Stimulated activated CD4-positive, alpha-beta T cell treated with anti-CD3 and anti-CD28 coated beads, Interleukin-2, amount 100 ng/mL, for 4 hours (primary cell): ENCODE data around the gene SERPING1.

ENCODE experiments used
- DNase-seq: peaks from one replicate; pipeline ENCODE4 v3.0.0-alpha.2; 2020; ENCODE audit warnings: low read depth

The SERPING1 gene

GRCh38 chr11:57597916-57598830, 688 bp downstream of the SERPING1 start:
- DNase-seq, result no peak

DNA sequence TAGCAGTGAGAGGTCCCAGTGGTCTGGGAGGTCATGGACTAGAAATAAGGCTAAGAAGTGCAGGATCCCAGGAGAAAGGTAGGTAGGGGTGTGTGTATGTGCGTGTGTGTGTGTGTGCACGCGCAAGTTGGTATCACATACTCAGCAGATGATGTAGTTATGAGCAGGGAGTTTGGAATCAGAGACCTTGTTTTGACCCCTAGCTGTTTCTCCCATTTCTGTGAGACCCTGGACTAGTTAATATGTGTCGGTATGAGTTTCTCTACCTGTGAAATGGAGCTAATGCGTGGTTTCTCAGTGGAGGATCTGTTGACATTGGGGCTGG, 1.3 kb downstream of the SERPING1 start:
- no peak for DNase-seq

GRCh38 chr11:57599381-57599780, 1.9 kb downstream of the SERPING1 start:
- DNase-seq, result no peak

DNA sequence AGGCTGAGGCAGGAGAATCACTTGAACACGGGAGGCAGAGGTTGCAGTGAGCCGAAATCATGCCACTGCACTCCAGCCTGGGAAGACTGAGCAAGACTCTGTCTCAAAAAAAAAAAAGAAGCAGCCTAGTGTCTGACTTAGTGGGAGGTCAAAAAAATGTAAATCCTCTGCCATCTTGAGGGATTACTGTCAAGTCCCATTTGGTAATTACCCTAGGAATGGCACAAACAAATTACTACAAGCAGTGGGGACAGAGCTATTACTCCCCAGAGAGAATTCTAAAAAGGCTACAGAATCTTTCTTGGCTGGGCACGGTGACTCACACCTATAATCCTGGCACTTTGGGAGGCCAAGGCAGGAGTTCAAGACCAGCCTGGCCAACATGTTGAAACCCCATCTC, 3.8 kb downstream of the SERPING1 start:
- no peak for DNase-seq

DNA sequence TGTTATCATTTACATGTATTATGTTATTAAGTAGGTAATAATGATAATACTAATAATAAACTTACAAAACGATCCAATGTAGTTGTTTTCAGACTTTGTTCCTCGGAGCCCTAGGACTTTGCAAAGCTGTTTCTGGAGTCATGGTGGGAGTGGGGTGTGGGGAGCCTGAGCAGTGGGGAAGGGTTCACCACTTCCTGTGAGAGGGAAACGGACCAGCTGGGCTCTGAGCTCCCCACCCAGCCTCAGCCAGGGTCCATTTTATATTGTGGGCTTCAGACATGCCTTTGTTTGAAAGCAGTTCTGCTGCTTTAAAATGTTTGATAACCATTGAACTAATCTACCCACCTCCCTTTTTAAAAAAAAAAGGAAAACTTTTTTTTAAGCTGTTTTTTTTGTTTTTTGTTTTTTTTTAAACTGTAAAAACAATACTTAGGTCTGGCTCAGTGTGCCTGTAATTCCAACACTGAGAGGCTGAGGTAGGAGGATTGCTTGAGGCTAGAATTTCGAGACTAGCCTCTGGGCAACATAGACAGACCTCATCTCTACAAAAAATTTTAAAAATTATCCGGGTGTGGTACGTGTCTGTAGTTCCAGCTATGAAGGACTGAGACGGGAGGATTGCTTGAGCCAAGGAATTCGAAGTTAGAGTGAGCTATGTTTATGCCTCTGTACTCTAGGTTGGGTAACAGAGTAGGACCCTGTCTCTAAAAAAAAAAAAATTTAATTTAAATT, 7.0 kb downstream of the SERPING1 start:
- no peak for DNase-seq

DNA sequence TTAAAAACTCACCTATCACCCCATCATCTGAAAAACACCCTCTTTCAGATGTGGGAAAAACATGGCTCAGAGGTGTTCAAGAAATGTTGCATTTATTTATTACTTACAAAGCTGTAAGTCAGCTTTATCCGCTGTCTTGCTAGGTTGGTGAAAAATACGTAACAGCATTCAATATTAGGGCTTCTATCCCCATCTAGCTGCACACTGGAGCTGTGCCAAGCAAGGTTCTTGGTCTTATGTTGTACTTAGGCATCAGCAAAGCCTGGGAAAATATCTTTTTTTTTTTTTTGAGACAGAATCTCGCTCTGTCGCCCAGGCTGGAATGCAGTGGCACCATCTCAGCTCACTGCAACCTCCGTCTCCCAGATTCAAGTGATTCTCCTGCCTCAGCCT, 7.5 kb downstream of the SERPING1 start:
- no peak for DNase-seq

DNA sequence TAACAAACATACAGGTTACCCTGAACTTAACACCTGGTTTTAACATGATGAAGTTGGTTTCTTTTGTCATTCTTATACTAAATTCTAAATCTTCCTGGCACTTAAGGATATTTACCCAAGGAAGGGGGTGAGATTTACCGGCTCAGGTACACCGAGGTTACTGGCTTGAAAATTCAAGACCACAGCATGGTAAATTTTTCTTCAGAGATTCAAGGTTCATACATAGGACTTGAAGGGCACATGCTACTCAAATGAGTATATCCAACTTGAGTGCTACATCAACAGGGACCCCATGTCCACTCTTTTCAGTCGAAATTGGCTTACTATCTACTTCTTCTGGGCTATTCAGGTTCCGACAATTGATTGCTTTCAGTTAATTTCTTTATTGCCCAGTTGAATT, 12.7 kb downstream of the SERPING1 start:
- no peak for DNase-seq

DNA sequence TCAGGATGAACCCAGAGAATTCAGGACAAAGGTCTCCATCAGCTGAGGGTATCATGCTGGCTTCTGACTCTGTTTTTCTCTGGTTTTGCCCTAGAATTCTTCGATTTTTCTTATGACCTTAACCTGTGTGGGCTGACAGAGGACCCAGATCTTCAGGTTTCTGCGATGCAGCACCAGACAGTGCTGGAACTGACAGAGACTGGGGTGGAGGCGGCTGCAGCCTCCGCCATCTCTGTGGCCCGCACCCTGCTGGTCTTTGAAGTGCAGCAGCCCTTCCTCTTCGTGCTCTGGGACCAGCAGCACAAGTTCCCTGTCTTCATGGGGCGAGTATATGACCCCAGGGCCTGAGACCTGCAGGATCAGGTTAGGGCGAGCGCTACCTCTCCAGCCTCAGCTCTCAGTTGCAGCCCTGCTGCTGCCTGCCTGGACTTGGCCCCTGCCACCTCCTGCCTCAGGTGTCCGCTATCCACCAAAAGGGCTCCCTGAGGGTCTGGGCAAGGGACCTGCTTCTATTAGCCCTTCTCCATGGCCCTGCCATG, 16.8 kb downstream of the SERPING1 start:
- DNase-seq, result no peak

GRCh38 chr11:57615308-57615707, 17.8 kb downstream of the SERPING1 start:
- DNase-seq, result no peak

DNA sequence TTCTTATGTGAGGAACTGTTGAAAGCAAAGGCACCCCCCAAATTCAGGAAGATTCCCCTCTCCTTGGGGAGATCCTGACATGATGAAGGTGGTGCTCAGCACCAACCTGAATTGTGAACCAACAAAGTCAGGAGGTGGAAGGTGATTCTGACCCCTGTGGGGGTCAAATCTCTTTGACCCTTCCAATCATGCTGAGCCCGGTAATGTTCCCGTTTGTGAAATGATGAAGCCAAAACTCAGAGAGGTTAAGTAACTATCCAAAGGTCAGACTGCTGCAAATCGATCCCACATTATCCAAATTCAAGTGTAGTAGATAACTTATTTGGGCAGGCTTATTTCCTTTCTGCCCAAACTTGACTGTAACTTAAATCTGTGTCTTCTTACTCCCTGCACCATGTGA, 19.1 kb downstream of the SERPING1 start:
- no peak for DNase-seq

- no peak for DNase-seq
Observed at GRCh38 chr11:57618438-57618837, 21.0 kb downstream of the SERPING1 start.

DNA sequence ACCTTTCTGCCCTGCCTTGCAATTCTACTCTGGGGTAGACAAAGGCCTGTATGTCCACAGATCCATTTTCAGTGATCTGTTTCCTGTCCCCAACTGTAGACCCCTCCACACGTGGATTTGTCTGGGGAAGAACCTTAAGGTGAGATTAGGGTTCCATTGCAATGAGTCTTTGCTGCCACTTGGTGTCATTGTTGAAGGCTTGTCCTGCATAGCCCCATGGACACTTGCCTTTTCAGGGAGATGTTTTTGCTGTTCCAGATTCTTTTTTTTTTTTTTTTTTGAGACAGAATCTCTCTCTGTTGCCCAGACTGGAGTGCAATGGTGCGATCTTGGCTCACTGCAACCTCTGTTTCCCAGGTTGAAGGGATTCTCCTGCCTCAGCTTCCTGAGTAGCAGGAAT, 21.8 kb downstream of the SERPING1 start:
- no peak for DNase-seq

DNA sequence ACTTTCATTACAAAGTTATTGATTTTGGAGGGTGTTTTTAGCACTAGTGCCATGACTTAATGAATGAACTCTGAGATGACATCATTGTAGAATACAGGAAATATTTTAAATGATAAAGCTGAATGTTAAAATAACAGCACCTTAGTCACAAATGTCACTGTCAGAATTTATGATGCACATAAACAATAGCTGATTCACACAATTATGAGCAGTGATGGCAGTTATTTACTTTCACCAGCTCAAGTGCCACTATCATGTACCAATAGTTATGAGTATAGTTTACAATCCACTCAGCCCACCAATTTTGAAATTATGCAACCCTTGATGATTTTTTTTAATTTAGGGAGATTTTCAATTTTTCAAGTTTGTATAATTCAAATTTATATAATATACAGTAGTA, 23.0 kb downstream of the SERPING1 start:
- no peak for DNase-seq

- no peak for DNase-seq
Observed at GRCh38 chr11:57622263-57622662, 24.8 kb downstream of the SERPING1 start.

DNA sequence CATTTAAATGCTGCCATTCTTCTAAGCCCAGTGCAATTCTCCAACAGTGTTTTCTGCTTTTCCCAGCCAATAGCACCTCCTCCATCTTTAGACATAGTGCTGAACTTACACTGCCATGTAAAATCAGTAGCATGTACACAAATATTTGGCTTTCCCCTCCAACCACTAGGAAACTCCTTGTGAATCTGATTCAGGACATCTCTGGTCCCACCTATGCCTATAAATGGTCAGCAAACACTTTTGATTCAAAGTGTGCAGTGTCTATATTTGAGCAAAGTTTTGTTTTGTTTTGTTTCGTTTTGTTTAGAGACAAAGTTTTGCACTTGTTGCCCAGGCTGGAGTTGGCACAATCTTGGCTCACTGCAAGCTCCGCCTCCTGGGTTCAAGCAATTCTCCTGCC, 27.4 kb downstream of the SERPING1 start:
- no peak for DNase-seq

GRCh38 chr11:57626895-57627294, 29.4 kb downstream of the SERPING1 start:
- DNase-seq, result no peak

DNA sequence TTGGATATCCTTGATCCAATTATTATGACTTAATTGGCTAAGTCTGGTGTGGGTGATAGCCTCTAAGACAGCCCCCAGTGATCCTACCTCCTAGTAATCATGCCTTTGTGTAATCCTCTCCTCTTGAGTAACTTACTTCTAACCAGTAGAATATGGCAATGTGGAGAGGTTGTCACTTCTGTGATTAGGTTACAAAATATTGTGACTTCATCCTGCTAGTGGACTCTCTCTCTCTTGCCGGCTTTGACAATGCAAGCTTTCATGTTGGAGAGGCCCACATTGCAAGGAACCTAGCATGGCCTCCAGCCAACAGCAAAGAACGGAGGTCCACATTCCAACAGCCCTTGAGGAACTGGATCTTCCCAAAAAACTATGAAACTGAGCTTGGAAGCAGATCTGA, 32.7 kb downstream of the SERPING1 start:
- no peak for DNase-seq

DNA sequence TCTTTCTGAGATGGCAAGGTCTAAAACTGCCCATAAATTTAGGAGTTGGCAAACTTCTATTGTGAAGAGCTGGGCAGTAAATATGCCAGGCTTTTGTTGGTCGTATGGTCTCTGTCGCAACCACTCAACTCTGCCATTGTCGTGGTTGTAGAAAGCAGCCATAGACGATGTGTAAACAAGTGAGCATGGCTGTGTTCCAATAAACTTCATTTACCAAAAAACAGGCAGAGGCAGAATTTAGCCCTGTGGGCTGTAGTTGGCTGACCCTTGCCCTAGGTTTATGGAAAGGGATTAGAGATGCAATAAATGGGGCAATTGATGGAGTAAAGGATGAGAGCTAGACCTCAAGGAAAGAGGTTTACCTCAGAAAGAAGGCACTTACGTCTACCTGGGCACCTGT, 34.6 kb downstream of the SERPING1 start:
- no peak for DNase-seq

DNA sequence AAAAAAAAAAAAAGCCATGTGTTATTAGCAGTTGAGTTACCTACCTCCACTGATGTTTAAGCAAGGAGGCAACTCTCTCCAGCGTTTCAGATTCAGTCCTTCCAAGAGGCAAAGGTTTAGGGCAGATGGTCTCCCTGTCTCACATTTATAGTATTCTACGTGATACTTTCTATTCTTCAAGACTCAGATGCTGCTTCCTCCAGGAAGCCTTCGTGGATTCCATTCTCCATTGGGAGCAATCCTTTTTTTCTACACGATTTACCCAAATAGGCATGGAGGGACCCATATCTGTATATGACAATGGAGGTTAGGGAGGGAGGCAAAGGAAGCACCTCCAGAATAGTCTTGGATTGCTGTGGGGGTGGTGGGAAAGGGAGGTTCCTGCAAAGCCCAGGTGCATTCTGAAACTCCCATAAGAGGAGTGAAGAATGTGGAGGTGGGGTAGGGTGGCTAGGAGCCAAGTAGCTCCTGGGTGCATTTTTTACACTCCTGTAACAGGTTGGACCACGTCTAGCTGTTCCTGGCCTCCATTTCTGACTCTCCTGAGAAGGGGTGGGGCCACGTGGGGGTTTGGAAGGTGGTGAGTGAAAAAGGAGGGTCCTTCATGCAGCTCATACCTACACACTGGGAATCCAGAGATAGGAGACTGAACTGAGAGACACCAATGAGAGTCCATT, 36.0 kb downstream of the SERPING1 start:
- DNase-seq, result no peak

- no peak for DNase-seq
Observed at GRCh38 chr11:57634311-57634710, 36.8 kb downstream of the SERPING1 start.

DNA sequence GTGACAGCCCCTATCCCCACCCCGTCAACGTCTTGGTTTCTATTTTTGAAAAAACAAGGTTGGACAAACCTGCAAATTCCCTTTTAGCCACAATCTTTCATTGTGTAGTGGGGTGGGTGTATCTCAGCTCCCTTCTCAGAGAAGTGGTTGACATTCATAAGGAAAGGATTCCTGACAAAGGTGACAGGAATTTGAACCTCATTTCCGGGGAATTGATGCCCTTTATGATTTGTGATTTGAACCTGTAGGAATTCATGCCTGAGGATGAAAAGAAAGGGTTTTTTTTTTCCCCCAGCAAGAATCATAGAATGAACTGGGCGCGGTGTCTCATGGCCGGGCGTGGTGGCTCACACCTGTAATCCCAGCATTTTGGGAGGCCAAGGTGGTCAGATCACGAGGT, 37.8 kb downstream of the SERPING1 start:
- no peak for DNase-seq

GRCh38 chr11:57637626-57638004, 40.1 kb downstream of the SERPING1 start:
- no peak for DNase-seq
